Upper lobe of right lung (tissue), 1 donor: ENCODE results near the gene SEPTIN1. TPM values are rescaled to one million over a fixed set of nuclear protein-coding genes. Genes with fewer than 3 reads are reported as not detected.

Experiments
- ATAC-seq: fragments of 200-7000 bp; cut with Tn5 transposase; one replicate; pipeline ENCODE4 v1.9.1; 2020; ENCODE audit warnings: mild to moderate bottlenecking, moderate library complexity
- DNase-seq: peaks from one replicate; pipeline ENCODE4 v3.0.0-alpha.2; 2020
- H3K27ac ChIP-seq: fragments of 200-600 bp; one replicate; pipeline ENCODE4 v1.8.0; 2022
- H3K27me3 ChIP-seq: fragments of 200-600 bp; one replicate; pipeline ENCODE4 v1.8.0; 2022; ENCODE audit warnings: mild to moderate bottlenecking
- H3K36me3 ChIP-seq: fragments of 200-600 bp; one replicate; pipeline ENCODE4 v1.8.0; 2022
- H3K4me1 ChIP-seq: fragments of 200-600 bp; one replicate; pipeline ENCODE4 v1.8.0; 2022
- H3K4me3 ChIP-seq: fragments of 200-600 bp; one replicate; pipeline ENCODE4 v1.8.0; 2022; ENCODE audit warnings: mild to moderate bottlenecking
- H3K9me3 ChIP-seq: fragments of 200-600 bp; one replicate; pipeline ENCODE4 v1.8.0; 2022
- CTCF ChIP-seq: fragments of 200-600 bp; IDR thresholded peaks from one replicate; pipeline ENCODE4 v1.8.0; 2022; ENCODE audit warnings: antibody characterized with exemption
- intact Hi-C: fragments of 100-400 bp; cut with DNase I; formaldehyde crosslinking; loops from one replicate; pipeline ENCODE4 v1.11.0; 2022
- total RNA-seq: library from RNA; stranded (reverse); fragmentation: NEBNext Ultra II Directional; extraction: Animal tissue kit (Norgen Biotek cat#: 25700); gene quantifications from one replicate; pipeline ENCODE4 v1.2.1, GENCODE V29; 2021
- donor health status: DM: no; HTN: yes; CAD: no; lungs with severe emphysema.

The SEPTIN1 gene
- total RNA-seq, 1 donor from 2014 or later, result 8.6 TPM

GRCh38 chr16:30369938-30370455, 12.4 kb downstream of the SEPTIN1 start:
- no peak for ATAC-seq
- H3K27ac ChIP-seq, result peak overlapping the region; percentile 71
- H3K27me3 ChIP-seq, result no peaks in the 10 kb centered on the region
- intact Hi-C loops, result no loop called here
- peaks cover 29% of the 10 kb centered on the region for H3K4me1 ChIP-seq
- H3K9me3 ChIP-seq, result no peaks in the 10 kb centered on the region
- peaks cover 8% of the 10 kb centered on the region for H3K36me3 ChIP-seq
- no peak for TF ChIP-seq CTCF
- peak overlapping the region; percentile 67 for H3K4me3 ChIP-seq
- no peak for DNase-seq

- Histone ChIP-seq H3K27me3 (no peaks in the 10 kb centered on the region), H3K9me3 (no peaks in the 10 kb centered on the region), H3K27ac (peak overlapping the region; percentile 71), H3K4me3 (peak overlapping the region; percentile 67), H3K36me3 (peaks cover 14% of the 10 kb centered on the region), H3K4me1 (peaks cover 29% of the 10 kb centered on the region)
- intact Hi-C loops, result no loop called here
- DNase-seq (no peak), ATAC-seq (no peak)
- no peak for TF ChIP-seq CTCF
These were observed 13.0 kb downstream of the SEPTIN1 start for GRCh38 chr16:30369091-30369937.

GRCh38 chr16:30368792-30369090, 13.6 kb downstream of the SEPTIN1 start:
- H3K9me3 ChIP-seq, result no peaks in the 10 kb centered on the region
- no peak for DNase-seq
- peaks cover 20% of the 10 kb centered on the region for H3K36me3 ChIP-seq
- peak overlapping the region; percentile 71 for H3K27ac ChIP-seq
- intact Hi-C loops, result no loop called here
- TF ChIP-seq CTCF, result no peak
- ATAC-seq, result no peak
- peak overlapping the region; percentile 67 for H3K4me3 ChIP-seq
- H3K27me3 ChIP-seq, result no peaks in the 10 kb centered on the region
- H3K4me1 ChIP-seq, result peaks cover 29% of the 10 kb centered on the region

- intact Hi-C loops, result no loop called here
These were observed 14.1 kb downstream of the SEPTIN1 start for GRCh38 chr16:30368122-30368791.

More at GRCh38 chr16:30368122-30368791, 14.1 kb downstream of the SEPTIN1 start:
- TF ChIP-seq CTCF, result no peak
- H3K27ac ChIP-seq, result peak overlapping the region; percentile 71
- peaks cover 29% of the 10 kb centered on the region for H3K4me1 ChIP-seq
- DNase-seq (no peak), ATAC-seq (peak; percentile 0)
- H3K9me3 ChIP-seq, result no peaks in the 10 kb centered on the region
- no peaks in the 10 kb centered on the region for H3K27me3 ChIP-seq
- peak overlapping the region; percentile 67 for H3K4me3 ChIP-seq
- peaks cover 25% of the 10 kb centered on the region for H3K36me3 ChIP-seq
